CD8-positive, alpha-beta memory T cell (primary cell): ENCODE results near the gene NAV2. TPM values are rescaled to one million over a fixed set of nuclear protein-coding genes. Genes with fewer than 3 reads are reported as not detected.

ENCODE experiments used
- CTCF ChIA-PET: fragments of 350-600 bp; sonication (Branson Sonifier 250); formaldehyde crosslinking; loops from one replicate; lab custom pipeline; 2021; ENCODE audit warnings: antibody characterized with exemption; lab: Charles Lee
- POLR2A ChIA-PET: fragments of 350-600 bp; sonication (Branson Sonifier 250); formaldehyde crosslinking; loops from one replicate; lab custom pipeline; 2021; ENCODE audit warnings: antibody characterized with exemption; lab: Charles Lee
- DNase-seq, 5 donors: peaks; one replicate each; pipeline versions ENCODE4 v3.0.0 to v3.0.0-alpha.2; 2020 to 2022; ENCODE audit warnings: mixed read lengths in 1 of 5
- H3K27ac ChIP-seq: one replicate; pipeline ENCODE4 v1.7.0; 2013; ENCODE audit warnings: low read depth, mild to moderate bottlenecking, low read length, moderate library complexity
- H3K27me3 ChIP-seq: 2 replicates; pipeline ENCODE4 v1.7.0; 2013; ENCODE audit warnings: low read length, mild to moderate bottlenecking; ENCODE audit not compliant: insufficient read depth, poor library complexity, severe bottlenecking
- H3K36me3 ChIP-seq: 2 replicates; pipeline ENCODE4 v1.7.0; 2013; ENCODE audit warnings: mild to moderate bottlenecking, low read length, moderate library complexity; ENCODE audit not compliant: insufficient read depth
- H3K4me1 ChIP-seq: 2 replicates; pipeline ENCODE4 v1.7.0; 2013; ENCODE audit warnings: mild to moderate bottlenecking, low read length, moderate library complexity; ENCODE audit not compliant: insufficient read depth
- H3K4me3 ChIP-seq: 2 replicates; pipeline ENCODE4 v1.7.0; 2013; ENCODE audit warnings: mild to moderate bottlenecking, low read length
- H3K9me3 ChIP-seq: 2 replicates; pipeline ENCODE4 v1.7.0; 2013; ENCODE audit warnings: mild to moderate bottlenecking, low read length
- H3K27ac Mint-ChIP-seq, 8 donors: one replicate each; pipeline ENCODE4 v1.8.0; 2020 to 2021; ENCODE audit warnings: mixed read lengths in 8 of 8, mild to moderate bottlenecking in 6 of 8, inconsistent platforms in 3 of 8, moderate library complexity in 3 of 8
- H3K27me3 Mint-ChIP-seq, 2 donors: one replicate each; pipeline ENCODE4 v1.8.0; 2020 to 2021; ENCODE audit warnings: mixed read lengths in 2 of 2, mild to moderate bottlenecking in 1 of 2, moderate library complexity in 1 of 2
- H3K36me3 Mint-ChIP-seq, 3 donors: one replicate each; pipeline ENCODE4 v1.8.0; 2020 to 2021; ENCODE audit warnings: mixed read lengths in 3 of 3, inconsistent platforms in 1 of 3, mild to moderate bottlenecking in 1 of 3
- H3K4me1 Mint-ChIP-seq, 3 donors: one replicate each; pipeline ENCODE4 v1.8.0; 2020 to 2021; ENCODE audit warnings: mixed read lengths in 3 of 3, inconsistent platforms in 1 of 3, mild to moderate bottlenecking in 1 of 3
- H3K4me3 Mint-ChIP-seq, 7 donors: one replicate each; pipeline ENCODE4 v1.8.0; 2020 to 2021; ENCODE audit warnings: mixed read lengths in 7 of 7, mild to moderate bottlenecking in 6 of 7, moderate library complexity in 4 of 7, inconsistent platforms in 2 of 7
- H3K9me3 Mint-ChIP-seq, 5 donors: one replicate each; pipeline ENCODE4 v1.8.0; 2020 to 2022; ENCODE audit warnings: mixed read lengths in 5 of 5, mild to moderate bottlenecking in 3 of 5, moderate library complexity in 2 of 5, inconsistent platforms in 1 of 5
- polyA plus RNA-seq: library from polyadenylated mRNA; unstranded; fragments of 300-500 nt; fragmentation: Illumina TruSeq; gene quantifications from one replicate; pipeline ENCODE4 v1.2.3, GENCODE V29; 2021
- total RNA-seq, 2 experiments: library from RNA; stranded (reverse); gene quantifications; one replicate each; pipeline ENCODE4 v1.2.3, GENCODE V29; 2021

Gene NAV2
- total and polyA plus RNA-seq, 3 experiments from 2014 or later: 0.42 to 1.2 (median 1.1) TPM

- Mint-ChIP-seq H3K36me3 (no peaks in the 10 kb centered on the region), H3K4me3 (no peak overlapping the region), H3K27me3 (peaks cover 16 to 22% of the 10 kb centered on the region in 2 donors), H3K4me1 (no peaks in the 10 kb centered on the region), H3K9me3 (no peaks in the 10 kb centered on the region), H3K27ac (no peak overlapping the region)
- no peak for DNase-seq
- Histone ChIP-seq H3K27ac (no peak overlapping the region), H3K36me3 (no peaks in the 10 kb centered on the region), H3K4me1 (no peaks in the 10 kb centered on the region), H3K27me3 (no peaks in the 10 kb centered on the region), H3K9me3 (no peaks in the 10 kb centered on the region), H3K4me3 (no peak overlapping the region)
- ChIA-PET CTCF (no interaction called here), POLR2A (no interaction called here)
Observed at GRCh38 chr11:19821412-19821875, 108.8 kb downstream of the NAV2 start.

- ChIA-PET POLR2A (no interaction called here), CTCF (no interaction called here)
- Mint-ChIP-seq H3K4me3 (no peak overlapping the region), H3K27me3 (peaks cover 19 to 21% of the 10 kb centered on the region in 2 donors), H3K27ac (no peak overlapping the region), H3K4me1 (no peaks in the 10 kb centered on the region), H3K9me3 (no peaks in the 10 kb centered on the region), H3K36me3 (no peaks in the 10 kb centered on the region)
- H3K27ac ChIP-seq: no peak overlapping the region
- no peaks in the 10 kb centered on the region for H3K9me3 ChIP-seq
- DNase-seq: no peak
- H3K27me3 ChIP-seq: no peaks in the 10 kb centered on the region
- no peak overlapping the region for H3K4me3 ChIP-seq
- no peaks in the 10 kb centered on the region for H3K4me1 ChIP-seq
- H3K36me3 ChIP-seq: no peaks in the 10 kb centered on the region
Observed at GRCh38 chr11:19821993-19822392, 109.4 kb downstream of the NAV2 start.

- Histone ChIP-seq H3K27ac (no peak overlapping the region), H3K9me3 (no peaks in the 10 kb centered on the region), H3K4me1 (no peaks in the 10 kb centered on the region), H3K27me3 (no peaks in the 10 kb centered on the region), H3K36me3 (no peaks in the 10 kb centered on the region), H3K4me3 (no peak overlapping the region)
- DNase-seq: no peak
- H3K4me3 Mint-ChIP-seq: no peak overlapping the region
- peaks cover 19 to 21% of the 10 kb centered on the region in 2 donors for H3K27me3 Mint-ChIP-seq
- ChIA-PET POLR2A (no interaction called here), CTCF (no interaction called here)
- no peaks in the 10 kb centered on the region for H3K36me3 Mint-ChIP-seq
- no peaks in the 10 kb centered on the region for H3K9me3 Mint-ChIP-seq
- no peaks in the 10 kb centered on the region for H3K4me1 Mint-ChIP-seq
- no peak overlapping the region for H3K27ac Mint-ChIP-seq
Observed at GRCh38 chr11:19822531-19822930, 109.9 kb downstream of the NAV2 start.

GRCh38 chr11:19826606-19827005 is 114.0 kb downstream of the NAV2 start:
- Mint-ChIP-seq H3K36me3 (no peaks in the 10 kb centered on the region), H3K9me3 (no peaks in the 10 kb centered on the region), H3K4me3 (no peak overlapping the region), H3K27ac (no peak overlapping the region), H3K27me3 (peaks cover 7 to 15% of the 10 kb centered on the region in 2 donors), H3K4me1 (no peaks in the 10 kb centered on the region)
- Histone ChIP-seq H3K9me3 (no peaks in the 10 kb centered on the region), H3K4me3 (no peak overlapping the region), H3K27me3 (no peaks in the 10 kb centered on the region), H3K4me1 (no peaks in the 10 kb centered on the region), H3K27ac (no peak overlapping the region), H3K36me3 (no peaks in the 10 kb centered on the region)
- ChIA-PET CTCF (no interaction called here), POLR2A (no interaction called here)
- no peak for DNase-seq

- Mint-ChIP-seq H3K27ac (peak overlapping the region in 1 of 8 donors; percentile 55), H3K36me3 (no peaks in the 10 kb centered on the region), H3K4me3 (peak overlapping the region in 1 of 7 donors; percentile 59), H3K4me1 (no peaks in the 10 kb centered on the region), H3K27me3 (peaks cover under 1 to 13% of the 10 kb centered on the region in 2 donors), H3K9me3 (no peaks in the 10 kb centered on the region)
- Histone ChIP-seq H3K27me3 (no peaks in the 10 kb centered on the region), H3K27ac (no peak overlapping the region), H3K4me3 (no peak overlapping the region), H3K9me3 (no peaks in the 10 kb centered on the region), H3K36me3 (no peaks in the 10 kb centered on the region), H3K4me1 (no peaks in the 10 kb centered on the region)
- ChIA-PET CTCF (no interaction called here), POLR2A (no interaction called here)
- no peak for DNase-seq
Observed at GRCh38 chr11:19827399-19828135, 114.9 kb downstream of the NAV2 start.

- POLR2A ChIA-PET: no interaction called here
- H3K27ac Mint-ChIP-seq: peak overlapping the region in 1 of 8 donors; percentile 69
- H3K4me1 Mint-ChIP-seq: no peaks in the 10 kb centered on the region
- no peaks in the 10 kb centered on the region for H3K36me3 ChIP-seq
- no peaks in the 10 kb centered on the region for H3K27me3 ChIP-seq
- CTCF ChIA-PET: no interaction called here
- no peak for DNase-seq
- no peaks in the 10 kb centered on the region for H3K9me3 Mint-ChIP-seq
- H3K4me1 ChIP-seq: no peaks in the 10 kb centered on the region
- peaks cover 0 to 11% of the 10 kb centered on the region in 2 donors for H3K27me3 Mint-ChIP-seq
- no peak overlapping the region for H3K27ac ChIP-seq
- peak overlapping the region in 1 of 7 donors; percentile 51 for H3K4me3 Mint-ChIP-seq
- H3K9me3 ChIP-seq: no peaks in the 10 kb centered on the region
- H3K4me3 ChIP-seq: no peak overlapping the region
- H3K36me3 Mint-ChIP-seq: peaks cover 0 to 2% (median 0%) of the 10 kb centered on the region in 3 donors
Observed at GRCh38 chr11:19828382-19829108, 115.9 kb downstream of the NAV2 start.

GRCh38 chr11:19829109-19829837 is 116.6 kb downstream of the NAV2 start:
- H3K9me3 Mint-ChIP-seq: no peaks in the 10 kb centered on the region

More at GRCh38 chr11:19829109-19829837, 116.6 kb downstream of the NAV2 start:
- peaks cover 1 to 3% (median 2%) of the 10 kb centered on the region in 3 donors for H3K36me3 Mint-ChIP-seq
- POLR2A ChIA-PET: no interaction called here
- no peaks in the 10 kb centered on the region for H3K4me1 ChIP-seq
- H3K9me3 ChIP-seq: no peaks in the 10 kb centered on the region
- no peak overlapping the region for H3K4me3 ChIP-seq
- H3K27ac ChIP-seq: no peak overlapping the region
- no peak overlapping the region for H3K27ac Mint-ChIP-seq
- H3K4me1 Mint-ChIP-seq: no peaks in the 10 kb centered on the region
- H3K27me3 ChIP-seq: no peaks in the 10 kb centered on the region
- H3K27me3 Mint-ChIP-seq: peaks cover 0 to 10% of the 10 kb centered on the region in 2 donors
- no peak for DNase-seq
- no peaks in the 10 kb centered on the region for H3K36me3 ChIP-seq
- CTCF ChIA-PET: no interaction called here
- no peak overlapping the region for H3K4me3 Mint-ChIP-seq
